Astrocyte (in vitro differentiated cells and primary cell): ENCODE data around the gene MSI1. TPM values are rescaled to one million over a fixed set of nuclear protein-coding genes. Genes with fewer than 3 reads are reported as not detected.

ENCODE experiments used
- DNase-seq: peaks from one replicate; pipeline ENCODE4 v3.0.0-alpha.2; 2010; ENCODE audit warnings: low read depth
- FAIRE-seq: peaks from 2 replicates; lab custom pipeline; 2011; peaks lifted over from hg19 to GRCh38; lab: Jason Lieb, UNC
- H2AFZ ChIP-seq: 2 replicates; pipeline ENCODE4 v1.6.0; 2012; ENCODE audit warnings: low read depth, low read length, inconsistent platforms
- H3K27ac ChIP-seq: 2 replicates; pipeline ENCODE4 v1.5.1; 2011; ENCODE audit warnings: low read depth, low read length, inconsistent platforms
- H3K27me3 ChIP-seq: 2 replicates; pipeline ENCODE4 v1.6.0; 2011; ENCODE audit warnings: low read length, inconsistent platforms; ENCODE audit not compliant: insufficient read depth
- H3K36me3 ChIP-seq: 2 replicates; pipeline ENCODE4 v1.5.1; 2011; ENCODE audit warnings: low read length, inconsistent platforms; ENCODE audit not compliant: insufficient read depth
- H3K4me1 ChIP-seq: 2 replicates; pipeline ENCODE4 v1.5.1; 2011; ENCODE audit warnings: low read length, inconsistent platforms; ENCODE audit not compliant: insufficient read depth
- H3K4me2 ChIP-seq: 2 replicates; pipeline ENCODE4 v1.6.0; 2012; ENCODE audit warnings: low read length, inconsistent platforms
- H3K4me3 ChIP-seq: 2 replicates; pipeline ENCODE4 v1.5.1; 2011; ENCODE audit warnings: low read depth, mild to moderate bottlenecking, low read length, inconsistent platforms; ENCODE audit not compliant: insufficient read depth
- H3K79me2 ChIP-seq: 2 replicates; pipeline ENCODE4 v1.6.0; 2012; ENCODE audit warnings: mild to moderate bottlenecking, low read length, inconsistent platforms; ENCODE audit not compliant: insufficient read depth
- H3K9ac ChIP-seq: 2 replicates; pipeline ENCODE4 v1.6.0; 2012; ENCODE audit warnings: mild to moderate bottlenecking, low read length, inconsistent platforms
- H3K9me3 ChIP-seq: 2 replicates; pipeline ENCODE4 v1.5.1; 2012; ENCODE audit warnings: low read depth, mild to moderate bottlenecking, low read length, inconsistent platforms; ENCODE audit not compliant: insufficient read depth
- H4K20me1 ChIP-seq: 2 replicates; pipeline ENCODE4 v1.6.0; 2012; ENCODE audit warnings: low read length, inconsistent platforms; ENCODE audit not compliant: insufficient read depth
- H3K27ac Mint-ChIP-seq: one replicate; pipeline ENCODE4 v1.8.0; 2021; ENCODE audit warnings: mild to moderate bottlenecking, mixed read lengths; ENCODE audit not compliant: unreplicated experiment
- H3K27me3 Mint-ChIP-seq: one replicate; pipeline ENCODE4 v1.8.0; 2021; ENCODE audit warnings: low read depth, mixed read lengths; ENCODE audit not compliant: unreplicated experiment
- H3K36me3 Mint-ChIP-seq: one replicate; pipeline ENCODE4 v1.8.0; 2021; ENCODE audit warnings: low read depth, mixed read lengths; ENCODE audit not compliant: unreplicated experiment
- H3K4me1 Mint-ChIP-seq: one replicate; pipeline ENCODE4 v1.8.0; 2021; ENCODE audit warnings: low read depth, mixed read lengths; ENCODE audit not compliant: unreplicated experiment
- H3K4me3 Mint-ChIP-seq: one replicate; pipeline ENCODE4 v1.8.0; 2021; ENCODE audit warnings: mild to moderate bottlenecking, moderate library complexity, mixed read lengths; ENCODE audit not compliant: unreplicated experiment
- H3K9me3 Mint-ChIP-seq: one replicate; pipeline ENCODE4 v1.8.0; 2021; ENCODE audit warnings: mild to moderate bottlenecking, mixed read lengths; ENCODE audit not compliant: unreplicated experiment
- EZH2 ChIP-seq: IDR thresholded peaks from 2 replicates; pipeline ENCODE4 v1.6.1; 2012; ENCODE audit warnings: mild to moderate bottlenecking, low read length, inconsistent platforms; ENCODE audit not compliant: insufficient read depth
- total RNA-seq: library from RNA; stranded (reverse); gene quantifications from 2 replicates; pipeline ENCODE4 v1.2.1, GENCODE V29; 2021
- TF ChIP-seq, protein P1 (sequence below): IDR thresholded peaks from 2 replicates; pipeline ENCODE4 v1.5.1; 2011; ENCODE audit warnings: low read depth, mild to moderate bottlenecking, inconsistent platforms, low read length, moderate library complexity; ENCODE audit not compliant: insufficient read depth

MSI1 gene
- total RNA-seq, 1 donor from 2014 or later: 16.0 TPM

DNA sequence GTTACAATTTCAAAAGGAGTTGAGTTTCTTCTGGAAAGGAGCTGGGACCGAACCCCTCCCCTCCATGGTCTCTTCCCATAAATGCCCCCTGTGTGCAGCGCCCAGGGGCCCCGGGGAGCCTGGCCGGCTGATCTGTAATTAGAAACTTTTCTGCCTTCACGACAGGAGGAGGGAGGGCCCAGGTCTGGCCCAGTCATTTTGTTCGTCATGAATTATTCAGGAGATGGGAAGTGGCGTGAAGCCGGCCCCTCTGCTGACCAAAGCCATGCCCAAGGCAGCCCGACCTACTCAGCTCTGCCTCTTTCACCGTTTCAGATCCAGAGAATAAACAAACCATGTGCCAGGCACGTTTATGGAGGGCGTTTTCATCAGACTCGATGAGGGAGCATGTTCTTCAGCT, 33.3 kb upstream of the MSI1 start:
- Histone ChIP-seq H3K4me2 (peak overlapping the region; percentile 31), H3K9ac (no peak overlapping the region), H4K20me1 (no peaks in the 10 kb centered on the region), H3K9me3 (no peaks in the 10 kb centered on the region), H3K27me3 (no peaks in the 10 kb centered on the region), H3K4me3 (no peak overlapping the region), H2AFZ (peak overlapping the region; percentile 70), H3K79me2 (no peaks in the 10 kb centered on the region), H3K4me1 (no peaks in the 10 kb centered on the region), H3K27ac (no peak overlapping the region), H3K36me3 (no peaks in the 10 kb centered on the region)
- H3K4me1 Mint-ChIP-seq: no peaks in the 10 kb centered on the region
- DNase-seq (peak; percentile 18), FAIRE-seq (no peak)
- H3K27me3 Mint-ChIP-seq: peaks cover 14% of the 10 kb centered on the region
- no peak overlapping the region for H3K4me3 Mint-ChIP-seq
- no peak for TF ChIP-seq EZH2
- TF ChIP-seq, protein P1, sequence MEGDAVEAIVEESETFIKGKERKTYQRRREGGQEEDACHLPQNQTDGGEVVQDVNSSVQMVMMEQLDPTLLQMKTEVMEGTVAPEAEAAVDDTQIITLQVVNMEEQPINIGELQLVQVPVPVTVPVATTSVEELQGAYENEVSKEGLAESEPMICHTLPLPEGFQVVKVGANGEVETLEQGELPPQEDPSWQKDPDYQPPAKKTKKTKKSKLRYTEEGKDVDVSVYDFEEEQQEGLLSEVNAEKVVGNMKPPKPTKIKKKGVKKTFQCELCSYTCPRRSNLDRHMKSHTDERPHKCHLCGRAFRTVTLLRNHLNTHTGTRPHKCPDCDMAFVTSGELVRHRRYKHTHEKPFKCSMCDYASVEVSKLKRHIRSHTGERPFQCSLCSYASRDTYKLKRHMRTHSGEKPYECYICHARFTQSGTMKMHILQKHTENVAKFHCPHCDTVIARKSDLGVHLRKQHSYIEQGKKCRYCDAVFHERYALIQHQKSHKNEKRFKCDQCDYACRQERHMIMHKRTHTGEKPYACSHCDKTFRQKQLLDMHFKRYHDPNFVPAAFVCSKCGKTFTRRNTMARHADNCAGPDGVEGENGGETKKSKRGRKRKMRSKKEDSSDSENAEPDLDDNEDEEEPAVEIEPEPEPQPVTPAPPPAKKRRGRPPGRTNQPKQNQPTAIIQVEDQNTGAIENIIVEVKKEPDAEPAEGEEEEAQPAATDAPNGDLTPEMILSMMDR: no peak
- no peak overlapping the region for H3K27ac Mint-ChIP-seq
- H3K9me3 Mint-ChIP-seq: no peaks in the 10 kb centered on the region
- H3K36me3 Mint-ChIP-seq: no peaks in the 10 kb centered on the region

DNA sequence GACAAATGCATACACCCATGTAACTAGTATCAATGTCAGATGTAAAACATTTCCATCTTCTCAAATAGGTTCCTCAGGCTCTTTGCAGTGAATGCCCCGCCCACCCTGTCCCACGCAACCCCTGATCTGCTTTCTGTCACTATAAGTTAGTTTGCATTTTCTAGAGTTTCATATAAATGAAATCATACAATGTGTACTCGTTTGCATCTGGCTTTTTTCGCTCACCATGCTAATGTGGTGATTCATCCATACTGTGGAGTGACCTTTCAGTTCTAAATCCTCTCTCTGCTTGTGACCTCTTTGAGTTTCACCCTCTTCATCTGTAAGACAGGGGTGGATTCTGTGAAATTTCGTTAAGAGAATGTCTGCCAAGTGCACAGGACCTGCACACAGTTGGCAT, 30.6 kb upstream of the MSI1 start:
- Histone ChIP-seq H3K4me1 (no peaks in the 10 kb centered on the region), H2AFZ (no peak overlapping the region), H3K9ac (no peak overlapping the region), H3K27me3 (peaks cover 6% of the 10 kb centered on the region), H3K36me3 (no peaks in the 10 kb centered on the region), H3K9me3 (no peaks in the 10 kb centered on the region), H3K79me2 (no peaks in the 10 kb centered on the region), H4K20me1 (no peaks in the 10 kb centered on the region), H3K27ac (no peak overlapping the region), H3K4me2 (no peak overlapping the region), H3K4me3 (no peak overlapping the region)
- Mint-ChIP-seq H3K4me3 (no peak overlapping the region), H3K27ac (no peak overlapping the region), H3K9me3 (no peaks in the 10 kb centered on the region), H3K36me3 (no peaks in the 10 kb centered on the region), H3K27me3 (peaks cover 25% of the 10 kb centered on the region), H3K4me1 (no peaks in the 10 kb centered on the region)
- DNase-seq (peak; percentile 67), FAIRE-seq (no peak)
- no peak for TF ChIP-seq EZH2
- TF ChIP-seq, protein P1: no peak

DNA sequence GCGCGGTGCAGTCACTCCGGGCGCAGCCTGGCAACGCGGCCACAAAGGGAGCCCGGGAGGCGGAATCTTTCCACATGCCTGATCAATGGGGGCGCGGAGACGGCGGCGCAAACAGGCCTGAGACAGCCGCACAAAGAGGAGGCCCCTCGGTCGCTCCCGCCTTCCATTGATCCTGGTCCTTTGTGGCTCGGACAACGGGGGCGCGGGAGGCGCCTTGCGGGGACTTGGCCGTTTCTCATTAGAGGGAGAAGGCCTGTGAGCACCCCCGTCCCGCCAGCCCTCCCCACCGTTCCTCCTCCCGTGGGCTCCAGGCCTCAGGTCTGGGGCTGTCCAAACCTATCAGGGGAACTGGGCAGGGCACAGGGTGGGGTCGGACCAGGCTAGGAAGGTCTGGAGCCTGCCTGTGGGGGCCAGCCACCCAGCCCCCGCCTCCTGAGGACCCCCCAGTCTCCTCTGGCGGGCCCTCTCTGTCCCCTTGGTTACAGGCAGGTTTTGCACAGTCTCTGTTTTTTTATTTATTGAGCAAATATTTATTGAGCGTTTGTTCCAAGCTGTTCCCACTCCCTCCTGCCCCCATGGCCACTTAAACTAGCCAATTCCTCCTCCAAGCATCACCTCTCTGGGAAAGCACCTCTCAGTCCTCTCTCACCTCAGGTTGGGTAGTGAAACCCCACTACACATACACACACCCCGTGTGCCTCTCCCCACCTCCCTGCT, 29.0 kb upstream of the MSI1 start:
- H3K27me3 Mint-ChIP-seq: peaks cover 18% of the 10 kb centered on the region
- H3K4me1 Mint-ChIP-seq: no peaks in the 10 kb centered on the region
- FAIRE-seq (no peak), DNase-seq (peak; percentile 21)
- peak overlapping the region; percentile 35 for H3K9ac ChIP-seq
- H3K9me3 ChIP-seq: no peaks in the 10 kb centered on the region
- H3K4me3 ChIP-seq: no peak overlapping the region
- no peaks in the 10 kb centered on the region for H4K20me1 ChIP-seq
- H3K4me1 ChIP-seq: no peaks in the 10 kb centered on the region
- H3K27me3 ChIP-seq: peaks cover 10% of the 10 kb centered on the region
- H2AFZ ChIP-seq: peak overlapping the region; percentile 60
- peak overlapping the region; percentile 72 for H3K4me2 ChIP-seq
- TF ChIP-seq EZH2: no peak
- TF ChIP-seq, protein P1: no peak
- H3K9me3 Mint-ChIP-seq: no peaks in the 10 kb centered on the region
- H3K4me3 Mint-ChIP-seq: no peak overlapping the region
- H3K79me2 ChIP-seq: no peaks in the 10 kb centered on the region
- no peak overlapping the region for H3K27ac Mint-ChIP-seq
- no peaks in the 10 kb centered on the region for H3K36me3 ChIP-seq
- no peak overlapping the region for H3K27ac ChIP-seq
- no peaks in the 10 kb centered on the region for H3K36me3 Mint-ChIP-seq
